ENCODE results near the gene RAD17. TPM values are rescaled to one million over a fixed set of nuclear protein-coding genes. Genes with fewer than 3 reads are reported as not detected.

Gene RAD17
- total and polyA plus RNA-seq, 2 of the 8 experiments (the other 6 are each of a cell fraction or from before 2014, with no cell fraction given) = 12.9 to 28.1 TPM

DNA sequence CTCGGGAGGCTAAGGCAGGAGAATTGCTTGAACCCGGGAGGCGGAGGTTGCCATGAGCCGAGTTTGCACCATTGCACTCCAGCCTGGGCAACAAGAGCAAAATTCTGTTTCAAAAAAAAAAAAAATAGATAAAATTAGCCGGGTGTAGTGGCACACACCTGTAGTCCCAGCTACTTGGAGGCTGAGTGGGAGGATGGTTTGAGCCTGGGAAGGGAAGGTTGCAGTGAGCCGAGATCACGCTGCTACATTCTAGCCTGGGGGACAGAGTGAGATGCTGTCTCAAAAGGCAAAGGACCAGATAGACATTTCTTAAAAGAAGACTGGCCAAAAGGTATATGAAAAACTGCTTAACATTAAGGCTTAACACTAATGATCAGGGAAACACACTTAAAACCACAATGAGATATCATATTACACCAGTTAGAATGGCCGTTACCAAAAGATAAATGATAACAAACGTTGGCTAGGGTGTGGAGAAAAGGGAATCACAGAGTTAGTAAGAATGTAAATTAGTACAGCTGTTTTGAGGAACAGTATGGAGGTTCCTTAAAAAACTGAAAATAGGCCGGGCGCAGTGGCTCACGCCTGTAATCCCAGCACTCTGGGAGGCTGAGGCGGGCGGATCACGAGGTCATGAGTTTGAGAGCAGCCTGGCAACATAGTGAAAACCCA lies 35.2 kb downstream of the RAD17 start:
- no peak overlapping the region for H2AK5ac ChIP-seq (ENCODE audit: low read depth, low read length)
- H3K9ac ChIP-seq (replicated peaks in 1 of 4; ENCODE audit: extremely low read depth in 1 of 4, low read depth in 3 of 4, low read length in 3 of 4) = no peak overlapping the region
- no peaks in the 10 kb centered on the region for H3K27me3 ChIP-seq (replicated peaks in 1 of 4; ENCODE audit: control insufficient read depth in 3 of 4, extremely low read depth in 1 of 4, insufficient read depth in 3 of 4, low read length in 3 of 4)
- H3K79me2 ChIP-seq (ENCODE audit: control insufficient read depth in 1 of 2, insufficient read depth in 2 of 2, low read length in 2 of 2) = no peaks in the 10 kb centered on the region
- FAIRE-seq (no peak), DNase-seq (ENCODE audit: low read depth in 1 of 2, low spot score in 2 of 2) (no peak)
- no peak overlapping the region for H2BK12ac ChIP-seq (ENCODE audit: low read depth, low read length)
- H2BK120ac ChIP-seq (replicated peaks; ENCODE audit: low read depth, low read length) = no peak overlapping the region
- no peak overlapping the region for H4K91ac ChIP-seq (replicated peaks; ENCODE audit: insufficient read length, low read length)
- H2AFZ ChIP-seq (ENCODE audit: low read length) = no peak overlapping the region
- no peak overlapping the region for H3K27ac ChIP-seq (ENCODE audit: low read depth, low read length)
- no peak overlapping the region for H3K14ac ChIP-seq (ENCODE audit: insufficient read length)
- no peak overlapping the region for H3K4ac ChIP-seq (replicated peaks; ENCODE audit: insufficient read length, low read depth, low read length)
- H2BK15ac ChIP-seq (ENCODE audit: low read length) = no peak overlapping the region
- ChIA-PET POLR2A (ENCODE audit: partially characterized antibody) (interaction anchor here (0.6 to 0.8 kb wide), 2 partner anchors 67 to 331 kb away, joined by 3 read pairs; no protein-coding TSS in a partner anchor), CTCF (ENCODE audit: partially characterized antibody) (interaction anchor here (0.5 to 1.4 kb wide), 2 partner anchors 9 to 22 kb away, joined by 4 read pairs; no protein-coding TSS in a partner anchor)
- H2BK5ac ChIP-seq (ENCODE audit: low read depth, low read length) = no peak overlapping the region
- H3K4me1 ChIP-seq (replicated peaks in 1 of 4; ENCODE audit: control insufficient read depth in 3 of 4, insufficient read depth in 4 of 4, low read length in 3 of 4) = no peaks in the 10 kb centered on the region
- H3K4me2 ChIP-seq (ENCODE audit: insufficient read depth in 1 of 2, low read depth in 2 of 2, low read length in 2 of 2) = no peak overlapping the region
- no peak overlapping the region for H4K8ac ChIP-seq (ENCODE audit: extremely low read depth, insufficient read depth, low read length)
- no peaks in the 10 kb centered on the region for H3K79me1 ChIP-seq (ENCODE audit: low read depth, low read length)
- peaks cover 0 to 18% (median 2%) of the 10 kb centered on the region in 4 experiments; a peak in 4 of 8 replicates for H3K36me3 ChIP-seq (ENCODE audit: control insufficient read depth in 2 of 4, insufficient read depth in 4 of 4, low read length in 3 of 4)
- no peaks in the 10 kb centered on the region for H4K20me1 ChIP-seq (replicated peaks in 1 of 2; ENCODE audit: control insufficient read depth in 1 of 2, insufficient read depth in 2 of 2, low read length in 2 of 2)
- no peaks in the 10 kb centered on the region for H3K23me2 ChIP-seq (ENCODE audit: low read depth, low read length)
- no peaks in the 10 kb centered on the region for H3K9me3 ChIP-seq (ENCODE audit: insufficient read depth in 2 of 2, low read depth in 1 of 2, low read length in 1 of 2)
- H2BK20ac ChIP-seq (ENCODE audit: low read length) = no peak overlapping the region
- H3K23ac ChIP-seq (ENCODE audit: insufficient read length) = no peak overlapping the region
- H3K56ac ChIP-seq (replicated peaks; ENCODE audit: insufficient read length, low read depth, low read length) = no peak overlapping the region
- 90% methylated on average over 15 of the region's 15 CpGs; no CpG with 5 or more reads in 1 of the 2 experiments for WGBS, 2 experiments (ENCODE audit: extremely low coverage in 1 of 2, insufficient coverage in 1 of 2, insufficient read length in 1 of 2, insufficient replicate concordance in 2 of 2, low coverage in 1 of 2, low lambda C conversion rate in 2 of 2, missing lambda C conversion rate in 1 of 2)
- no peak overlapping the region for H3K4me3 ChIP-seq (ENCODE audit: extremely low read depth in 1 of 4, insufficient read depth in 2 of 4, low read depth in 3 of 4, low read length in 4 of 4)
- H3K18ac ChIP-seq (ENCODE audit: extremely low read depth, low read length) = no peak overlapping the region
- no peak overlapping the region for H4K5ac ChIP-seq (ENCODE audit: insufficient read length, low read depth, low read length)
- no peak for TF ChIP-seq BACH1 (IDR thresholded peaks at IDR 0.05; ENCODE audit: low read length)
- TF ChIP-seq RFX5 (IDR thresholded peaks at IDR 0.05; ENCODE audit: borderline replicate concordance, low read depth, low read length) = no peak
- TF ChIP-seq, protein P1, sequence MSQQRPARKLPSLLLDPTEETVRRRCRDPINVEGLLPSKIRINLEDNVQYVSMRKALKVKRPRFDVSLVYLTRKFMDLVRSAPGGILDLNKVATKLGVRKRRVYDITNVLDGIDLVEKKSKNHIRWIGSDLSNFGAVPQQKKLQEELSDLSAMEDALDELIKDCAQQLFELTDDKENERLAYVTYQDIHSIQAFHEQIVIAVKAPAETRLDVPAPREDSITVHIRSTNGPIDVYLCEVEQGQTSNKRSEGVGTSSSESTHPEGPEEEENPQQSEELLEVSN (IDR thresholded peaks at IDR 0.05) = no peak
- no peak for TF ChIP-seq BCL11A (IDR thresholded peaks at IDR 0.05; ENCODE audit: low read depth in 2 of 2, low read length in 2 of 2)
- no peak for TF ChIP-seq CBX5 (IDR thresholded peaks at IDR 0.05; ENCODE audit: low read depth, low read length)
- TF ChIP-seq EGR1 (IDR thresholded peaks at IDR 0.05; ENCODE audit: borderline replicate concordance, low read depth, low read length) = no peak
- TF ChIP-seq RXRA (IDR thresholded peaks at IDR 0.05; ENCODE audit: insufficient read depth, low read depth, low read length) = no peak
- no peak for TF ChIP-seq SP1 (IDR thresholded peaks at IDR 0.05; ENCODE audit: low read depth, low read length)
